IMR-90 (cell line): Measurements from ENCODE around the gene LCN2. TPM values are rescaled to one million over a fixed set of nuclear protein-coding genes. Genes with fewer than 3 reads are reported as not detected.

Source experiments
- ATAC-seq: fragments of 200-7000 bp; cut with Tn5 transposase; 2 replicates; pipeline ENCODE4 v1.9.1; 2020; ENCODE audit warnings: low read depth, mild to moderate bottlenecking, moderate library complexity
- BruUV-seq: library from RNA; stranded (reverse); fragments of 400-500 nt; replicated peaks from 2 replicates; lab custom pipeline; 2021; lab: Mats Ljungman, UMichigan
- CTCF ChIA-PET: fragments of 300-600 bp; formaldehyde crosslinking; extraction: SDS; loops from one replicate; lab custom pipeline; 2021; ENCODE audit warnings: antibody characterized with exemption; lab: Yijun Ruan, JAX
- POLR2A ChIA-PET: fragments of 300-600 bp; sonication (Branson Sonifier 250); formaldehyde crosslinking; loops from one replicate; lab custom pipeline; 2022; ENCODE audit warnings: antibody characterized with exemption; ENCODE audit not compliant: unreplicated experiment; lab: Charles Lee
- DNase-seq: peaks from one replicate; pipeline ENCODE4 v3.0.0; 2013
- H2AFZ ChIP-seq: replicated peaks from 2 replicates; pipeline ENCODE3; 2013; ENCODE audit warnings: low read length, mild to moderate bottlenecking; ENCODE audit not compliant: poor library complexity
- H2AK5ac ChIP-seq: 2 replicates; pipeline ENCODE4 v1.6.1; 2013; ENCODE audit warnings: low read depth, low read length, inconsistent platforms
- H2AK9ac ChIP-seq: replicated peaks from 2 replicates; pipeline ENCODE3; 2013; ENCODE audit warnings: mild to moderate bottlenecking, low read depth, low read length, moderate library complexity; ENCODE audit not compliant: poor library complexity
- H2BK120ac ChIP-seq: 2 replicates; pipeline ENCODE4 v1.6.1; 2013; ENCODE audit warnings: low read depth, low read length, inconsistent platforms
- H2BK15ac ChIP-seq: 3 replicates; pipeline ENCODE4 v1.6.1; 2013; ENCODE audit warnings: low read depth, low read length, inconsistent platforms
- H2BK20ac ChIP-seq: 2 replicates; pipeline ENCODE4 v1.6.1; 2013; ENCODE audit warnings: low read depth, mild to moderate bottlenecking, inconsistent platforms, low read length, moderate library complexity
- H2BK5ac ChIP-seq: 2 replicates; pipeline ENCODE4 v1.6.1; 2013; ENCODE audit warnings: mild to moderate bottlenecking, low read depth, low read length, inconsistent platforms; ENCODE audit not compliant: poor library complexity, severe bottlenecking
- H3K14ac ChIP-seq: replicated peaks from 2 replicates; pipeline ENCODE4 v1.6.1; 2013; ENCODE audit warnings: low read depth, low read length, inconsistent platforms
- H3K18ac ChIP-seq: 2 replicates; pipeline ENCODE4 v1.6.1; 2013; ENCODE audit warnings: low read depth, low read length, control low read depth
- H3K23ac ChIP-seq: 2 replicates; pipeline ENCODE4 v1.6.1; 2013; ENCODE audit warnings: low read depth, low read length, inconsistent platforms
- H3K27ac ChIP-seq: 2 replicates; pipeline ENCODE4 v1.5.1; 2013; ENCODE audit warnings: mild to moderate bottlenecking, control low read depth, low read length; ENCODE audit not compliant: insufficient read depth
- H3K27me3 ChIP-seq: 2 replicates; pipeline ENCODE4 v1.6.1; 2013; ENCODE audit warnings: low read length; ENCODE audit not compliant: control insufficient read depth, insufficient read depth
- H3K36me3 ChIP-seq: 2 replicates; pipeline ENCODE4 v1.6.1; 2013; ENCODE audit warnings: low read length, mixed read lengths; ENCODE audit not compliant: control insufficient read depth, insufficient read depth
- H3K4ac ChIP-seq: 2 replicates; pipeline ENCODE4 v1.6.1; 2013; ENCODE audit warnings: low read depth, low read length, inconsistent platforms
- H3K4me1 ChIP-seq: 2 replicates; pipeline ENCODE4 v1.6.1; 2013; ENCODE audit warnings: low read length, mixed read lengths; ENCODE audit not compliant: control insufficient read depth, insufficient read depth
- H3K4me2 ChIP-seq: 2 replicates; pipeline ENCODE4 v1.6.1; 2013; ENCODE audit warnings: low read depth, mild to moderate bottlenecking, control low read depth, low read length, moderate library complexity
- H3K4me3 ChIP-seq: 2 replicates; pipeline ENCODE4 v1.5.1; 2013; ENCODE audit warnings: low read depth, mild to moderate bottlenecking, control low read depth, low read length, moderate library complexity; ENCODE audit not compliant: insufficient read depth
- H3K56ac ChIP-seq: 2 replicates; pipeline ENCODE4 v1.6.1; 2013; ENCODE audit warnings: low read length, inconsistent platforms; ENCODE audit not compliant: insufficient read depth; ENCODE audit errors: extremely low read depth
- H3K79me1 ChIP-seq, 2 experiments: 2 replicates each; pipeline ENCODE4 v1.6.1; 2013; ENCODE audit warnings: low read length in 2 of 2, inconsistent platforms in 1 of 2, low read depth in 1 of 2
- H3K9ac ChIP-seq: 2 replicates; pipeline ENCODE4 v1.6.1; 2013; ENCODE audit warnings: low read depth, low read length, control low read depth
- H3K9me1 ChIP-seq: 2 replicates; pipeline ENCODE4 v1.6.1; 2013; ENCODE audit warnings: low read length, inconsistent platforms; ENCODE audit not compliant: insufficient read depth
- H3K9me3 ChIP-seq: 2 replicates; pipeline ENCODE4 v1.6.1; 2013; ENCODE audit warnings: low read length; ENCODE audit not compliant: control insufficient read depth, insufficient read depth
- H4K20me1 ChIP-seq: 2 replicates; pipeline ENCODE4 v1.6.1; 2013; ENCODE audit warnings: low read length, inconsistent platforms; ENCODE audit not compliant: insufficient read depth
- H4K5ac ChIP-seq: 2 replicates; pipeline ENCODE4 v1.6.1; 2013; ENCODE audit warnings: mild to moderate bottlenecking, low read depth, low read length, control low read depth
- H4K8ac ChIP-seq, 2 experiments: 2 replicates each; pipeline ENCODE4 v1.6.1; 2013; ENCODE audit warnings: low read depth in 2 of 2, low read length in 2 of 2, control low read depth in 1 of 2, inconsistent platforms in 1 of 2
- H4K91ac ChIP-seq: 2 replicates; pipeline ENCODE4 v1.6.1; 2013; ENCODE audit warnings: low read depth, low read length, inconsistent platforms; ENCODE audit not compliant: insufficient read depth
- BHLHE40 ChIP-seq: fragments of 150-350 bp; IDR thresholded peaks from 2 replicates; pipeline ENCODE4 v1.6.1; 2016; ENCODE audit warnings: mild to moderate bottlenecking, low read depth, low read length
- CEBPB ChIP-seq: IDR thresholded peaks from 2 replicates; pipeline ENCODE4 v1.6.1; 2012; ENCODE audit warnings: low read depth, low read length, improper control_type of control experiment
- MAFK ChIP-seq: IDR thresholded peaks from 2 replicates; pipeline ENCODE4 v1.6.1; 2012; ENCODE audit warnings: low read depth, low read length, improper control_type of control experiment
- MAZ ChIP-seq: IDR thresholded peaks from 2 replicates; pipeline ENCODE4 v1.6.1; 2012; ENCODE audit warnings: low read depth, mild to moderate bottlenecking, low read length, improper control_type of control experiment, moderate library complexity, borderline replicate concordance
- RFX5 ChIP-seq: IDR thresholded peaks from 2 replicates; pipeline ENCODE4 v1.8.0; 2012; ENCODE audit warnings: low read depth, mild to moderate bottlenecking, low read length, moderate library complexity
- SMC3 ChIP-seq: fragments of 150-350 bp; IDR thresholded peaks from 2 replicates; pipeline ENCODE4 v1.6.1; 2016; ENCODE audit warnings: low read depth, mild to moderate bottlenecking, antibody characterized with exemption, low read length, moderate library complexity
- WGBS, 2 experiments: methylation state at CpG; one replicate each; pipeline versions ENCODE4 v1.1.5 to v1.1.7; 2013; ENCODE audit warnings: missing lambda C conversion rate in 2 of 2; ENCODE audit not compliant: insufficient read length in 1 of 2; ENCODE audit errors: extremely low coverage in 2 of 2; 5-methylcytosine and 5-hydroxymethylcytosine counted together
- dilution Hi-C: fragments of 300-500 bp; cut with HindIII; formaldehyde crosslinking; loops from one replicate; pipeline ENCODE4 v1.14.3; 2018; ENCODE audit warnings: low sequenced_read_pairs; ENCODE audit not compliant: unreplicated experiment
- in situ Hi-C: fragments of 300-500 bp; cut with MboI; formaldehyde crosslinking; loops from 3 replicates; pipeline ENCODE4 v1.14.3; 2019; ENCODE audit warnings: low sequenced_read_pairs, inconsistent platforms, mixed read lengths
- intact Hi-C: fragments of 100-400 bp; cut with micrococcal nuclease; formaldehyde crosslinking; loops from 2 replicates; pipeline ENCODE4 v1.10.0; 2022
- polyA plus RNA-seq, 3 experiments: library from polyadenylated mRNA; depleted of rRNA; stranded (reverse); fragments of >200 nt; gene quantifications; 2 replicates each; pipeline ENCODE4 v1.2.3, GENCODE V29; 2012; ENCODE audit warnings: low replicate concordance in 1 of 3
- total RNA-seq: library from RNA; depleted of rRNA; stranded (reverse); fragments of >200 nt; gene quantifications from 2 replicates; pipeline ENCODE4 v1.2.3, GENCODE V29; 2012
- TF ChIP-seq, protein P1 (sequence below): fragments of 150-350 bp; IDR thresholded peaks from 2 replicates; pipeline ENCODE4 v1.6.1; 2016; ENCODE audit warnings: low read depth, mild to moderate bottlenecking, low read length, moderate library complexity, borderline replicate concordance
- TF ChIP-seq, protein P2 (sequence below): conservative IDR thresholded peaks from 2 replicates; pipeline ENCODE4 v1.5.1; 2012; ENCODE audit warnings: mild to moderate bottlenecking, low read depth, low read length, improper control_type of control experiment
- TF ChIP-seq, protein P3 (sequence below): fragments of 150-350 bp; IDR thresholded peaks from 2 replicates; pipeline ENCODE4 v1.6.1; 2017; ENCODE audit warnings: mild to moderate bottlenecking, antibody characterized with exemption, low read length, low read depth

The LCN2 gene
- total and polyA plus RNA-seq, 2 of the 4 experiments (the other 2 are of a cell fraction), result not detected

DNA sequence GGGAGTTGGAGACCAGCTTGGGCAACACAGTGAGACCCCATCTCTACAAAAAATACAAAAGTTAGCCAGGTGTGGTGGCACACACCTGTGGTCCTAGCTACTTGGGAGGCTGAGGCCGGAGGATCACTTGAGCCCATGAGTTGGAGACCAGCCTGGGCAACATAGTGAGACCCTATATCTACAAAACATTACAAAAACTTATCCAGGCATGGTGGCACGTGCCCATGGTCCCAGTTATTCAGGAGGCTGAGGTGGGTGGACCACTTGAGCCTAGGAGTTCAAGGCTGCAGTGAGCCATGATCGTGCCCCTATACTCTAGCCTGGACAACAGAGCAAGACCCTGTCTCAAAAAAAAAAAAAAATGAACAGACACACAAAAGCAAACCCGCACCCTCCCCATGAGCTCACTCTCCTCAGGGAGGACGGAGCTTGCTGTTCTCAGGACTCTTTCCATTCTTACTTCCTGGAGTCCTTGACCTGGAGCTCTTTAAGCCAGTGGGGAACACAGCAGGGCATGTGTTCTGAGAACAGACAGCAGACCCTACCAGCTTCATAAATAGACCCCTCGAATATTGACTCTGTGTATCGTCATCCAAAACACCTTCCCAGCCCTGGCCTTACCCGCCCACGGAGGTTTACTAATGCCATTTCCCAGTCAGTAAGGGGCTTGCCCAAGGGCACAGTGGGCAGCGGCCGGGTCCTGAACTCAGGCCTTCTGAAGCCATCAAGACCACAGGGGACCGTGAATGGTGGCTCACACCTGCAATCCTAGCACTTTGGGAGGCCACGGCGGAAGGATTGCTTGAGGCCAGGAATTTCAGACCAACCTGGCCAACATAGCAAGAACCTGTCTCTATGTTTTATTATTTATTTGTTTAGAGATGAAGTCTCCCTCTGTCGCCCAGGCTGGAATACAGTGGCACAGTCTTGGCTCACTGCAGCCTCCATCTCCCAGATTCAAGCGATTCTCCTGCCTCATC lies 32.9 kb upstream of the LCN2 start:
- Histone ChIP-seq H3K56ac (no peak overlapping the region), H2BK15ac (no peak overlapping the region), H3K36me3 (peaks cover 15% of the 10 kb centered on the region; the same call in 1 of the 2 replicates), H3K4ac (no peak overlapping the region), H3K14ac (no peak overlapping the region), H4K91ac (no peak overlapping the region), H3K27ac (no peak overlapping the region), H3K23ac (no peak overlapping the region), H2BK5ac (no peak overlapping the region), H3K79me1 (no peaks in the 10 kb centered on the region), H4K20me1 (no peaks in the 10 kb centered on the region), H2BK20ac (no peak overlapping the region), H3K27me3 (no peaks in the 10 kb centered on the region), H3K18ac (no peak overlapping the region), H3K4me1 (no peaks in the 10 kb centered on the region), H4K5ac (no peak overlapping the region), H2BK120ac (no peak overlapping the region), H3K9me1 (no peaks in the 10 kb centered on the region), H2AK9ac (no peak overlapping the region), H3K9ac (no peak overlapping the region), H2AK5ac (no peak overlapping the region; the same call in 1 of the 2 replicates), H3K9me3 (no peaks in the 10 kb centered on the region), H3K4me2 (no peak overlapping the region), H3K4me3 (no peak overlapping the region), H2AFZ (no peak overlapping the region), H4K8ac (no peak overlapping the region)
- dilution Hi-C loops (no loop called here), intact Hi-C loops (loop anchor here (1.0 to 5.0 kb wide), 2 partner anchors 173 to 374 kb away; no protein-coding TSS in a partner anchor), in situ Hi-C loops (no loop called here)
- DNase-seq, result no peak
- ChIA-PET CTCF (interaction anchor here (0.7 to 2.0 kb wide), 2 partner anchors 172 to 181 kb away, joined by 3 to 6 read pairs; no protein-coding TSS in a partner anchor), POLR2A (no interaction called here)
- ATAC-seq, result no peak
- no TSS peak for BruUV-seq
- no peak for TF ChIP-seq CEBPB
- TF ChIP-seq, protein P1, sequence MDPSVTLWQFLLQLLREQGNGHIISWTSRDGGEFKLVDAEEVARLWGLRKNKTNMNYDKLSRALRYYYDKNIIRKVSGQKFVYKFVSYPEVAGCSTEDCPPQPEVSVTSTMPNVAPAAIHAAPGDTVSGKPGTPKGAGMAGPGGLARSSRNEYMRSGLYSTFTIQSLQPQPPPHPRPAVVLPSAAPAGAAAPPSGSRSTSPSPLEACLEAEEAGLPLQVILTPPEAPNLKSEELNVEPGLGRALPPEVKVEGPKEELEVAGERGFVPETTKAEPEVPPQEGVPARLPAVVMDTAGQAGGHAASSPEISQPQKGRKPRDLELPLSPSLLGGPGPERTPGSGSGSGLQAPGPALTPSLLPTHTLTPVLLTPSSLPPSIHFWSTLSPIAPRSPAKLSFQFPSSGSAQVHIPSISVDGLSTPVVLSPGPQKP, result no peak
- TF ChIP-seq, protein P2, sequence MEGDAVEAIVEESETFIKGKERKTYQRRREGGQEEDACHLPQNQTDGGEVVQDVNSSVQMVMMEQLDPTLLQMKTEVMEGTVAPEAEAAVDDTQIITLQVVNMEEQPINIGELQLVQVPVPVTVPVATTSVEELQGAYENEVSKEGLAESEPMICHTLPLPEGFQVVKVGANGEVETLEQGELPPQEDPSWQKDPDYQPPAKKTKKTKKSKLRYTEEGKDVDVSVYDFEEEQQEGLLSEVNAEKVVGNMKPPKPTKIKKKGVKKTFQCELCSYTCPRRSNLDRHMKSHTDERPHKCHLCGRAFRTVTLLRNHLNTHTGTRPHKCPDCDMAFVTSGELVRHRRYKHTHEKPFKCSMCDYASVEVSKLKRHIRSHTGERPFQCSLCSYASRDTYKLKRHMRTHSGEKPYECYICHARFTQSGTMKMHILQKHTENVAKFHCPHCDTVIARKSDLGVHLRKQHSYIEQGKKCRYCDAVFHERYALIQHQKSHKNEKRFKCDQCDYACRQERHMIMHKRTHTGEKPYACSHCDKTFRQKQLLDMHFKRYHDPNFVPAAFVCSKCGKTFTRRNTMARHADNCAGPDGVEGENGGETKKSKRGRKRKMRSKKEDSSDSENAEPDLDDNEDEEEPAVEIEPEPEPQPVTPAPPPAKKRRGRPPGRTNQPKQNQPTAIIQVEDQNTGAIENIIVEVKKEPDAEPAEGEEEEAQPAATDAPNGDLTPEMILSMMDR, result no peak
- TF ChIP-seq BHLHE40, result no peak
- TF ChIP-seq, protein P3, sequence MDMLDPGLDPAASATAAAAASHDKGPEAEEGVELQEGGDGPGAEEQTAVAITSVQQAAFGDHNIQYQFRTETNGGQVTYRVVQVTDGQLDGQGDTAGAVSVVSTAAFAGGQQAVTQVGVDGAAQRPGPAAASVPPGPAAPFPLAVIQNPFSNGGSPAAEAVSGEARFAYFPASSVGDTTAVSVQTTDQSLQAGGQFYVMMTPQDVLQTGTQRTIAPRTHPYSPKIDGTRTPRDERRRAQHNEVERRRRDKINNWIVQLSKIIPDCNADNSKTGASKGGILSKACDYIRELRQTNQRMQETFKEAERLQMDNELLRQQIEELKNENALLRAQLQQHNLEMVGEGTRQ, result no peak
- TF ChIP-seq MAZ, result no peak
- no peak for TF ChIP-seq SMC3
- no peak for TF ChIP-seq RFX5
- TF ChIP-seq MAFK, result no peak
- 93% methylated on average over 6 of the region's 16 CpGs; no CpG with 5 or more reads in 1 of the 2 experiments for WGBS, 2 experiments
